Endothelial cell of umbilical vein (primary cell): ENCODE results near the gene ITPR1. TPM values are rescaled to one million over a fixed set of nuclear protein-coding genes. Genes with fewer than 3 reads are reported as not detected.

Source experiments
- BruUV-seq: library from RNA; stranded (reverse); fragments of 400-500 nt; replicated peaks from 2 replicates; lab custom pipeline; 2021; lab: Mats Ljungman, UMichigan
- CTCF ChIA-PET: fragments of 300-600, 350-600 bp; sonication (Branson Sonifier 250); formaldehyde crosslinking; loops from one replicate; lab custom pipeline; 2021; ENCODE audit warnings: antibody characterized with exemption, inconsistent platforms; lab: Charles Lee
- POLR2A ChIA-PET: fragments of 300-600, 350-600 bp; sonication (Branson Sonifier 250); formaldehyde crosslinking; loops from one replicate; lab custom pipeline; 2021; ENCODE audit warnings: antibody characterized with exemption, inconsistent platforms; lab: Charles Lee
- DNase-seq: peaks from one replicate; pipeline ENCODE4 v3.0.0-alpha.2; 2011; ENCODE audit warnings: low read depth, low spot score
- FAIRE-seq: peaks from 2 replicates; lab custom pipeline; 2011; peaks lifted over from hg19 to GRCh38; lab: Jason Lieb, UNC
- H2AFZ ChIP-seq: 2 replicates; pipeline ENCODE4 v1.6.0; 2012; ENCODE audit warnings: low read depth, low read length, control low read depth, inconsistent platforms
- H3K27ac ChIP-seq: 2 replicates; pipeline ENCODE4 v1.5.1; 2011; ENCODE audit warnings: low read depth, mild to moderate bottlenecking, control low read depth, low read length, moderate library complexity; ENCODE audit not compliant: insufficient read depth
- H3K27me3 ChIP-seq, 2 experiments: 2 replicates each; pipeline versions ENCODE4 v1.6.0 to v1.6.1; 2011; ENCODE audit warnings: low read length in 2 of 2, mixed read lengths in 1 of 2; ENCODE audit not compliant: control insufficient read depth in 2 of 2, insufficient read depth in 2 of 2
- H3K36me3 ChIP-seq, 2 experiments: 2 replicates in 1 of 2; 3 replicates in 1 of 2; pipeline ENCODE4 v1.5.1; 2011; ENCODE audit warnings: low read length in 2 of 2, mild to moderate bottlenecking in 1 of 2, moderate library complexity in 1 of 2; ENCODE audit not compliant: control insufficient read depth in 2 of 2, insufficient read depth in 2 of 2; ENCODE audit errors: extremely low read depth in 1 of 2
- H3K4me1 ChIP-seq: 3 replicates; pipeline ENCODE4 v1.5.1; 2011; ENCODE audit warnings: mild to moderate bottlenecking, low read length; ENCODE audit not compliant: control insufficient read depth, insufficient read depth; ENCODE audit errors: extremely low read depth
- H3K4me2 ChIP-seq: 2 replicates; pipeline ENCODE4 v1.6.1; 2011; ENCODE audit warnings: low read length, control low read depth, mixed read lengths; ENCODE audit not compliant: insufficient read depth
- H3K4me3 ChIP-seq, 3 experiments: fragments of 200-600 bp in 1 of 3; sonication (generic), shearing (Covaris generic) in 1 of 3; replicated peaks in 1 of 3; 2 replicates each; pipeline ENCODE4 v1.5.1; 2011 to 2016; ENCODE audit warnings: control low read depth in 3 of 3, low read length in 3 of 3, mild to moderate bottlenecking in 2 of 3, inconsistent platforms in 1 of 3, low read depth in 1 of 3, moderate library complexity in 1 of 3; ENCODE audit not compliant: insufficient read depth in 1 of 3
- H3K79me2 ChIP-seq: 2 replicates; pipeline ENCODE4 v1.6.0; 2012; ENCODE audit warnings: low read length, inconsistent platforms; ENCODE audit not compliant: control insufficient read depth, insufficient read depth
- H3K9ac ChIP-seq: replicated peaks from 2 replicates; pipeline ENCODE3; 2011; ENCODE audit warnings: low read length, control low read depth; ENCODE audit not compliant: insufficient read depth; ENCODE audit errors: extremely low read depth
- H3K9me1 ChIP-seq: replicated peaks from 3 replicates; pipeline ENCODE4 v1.6.0; 2011; ENCODE audit warnings: mild to moderate bottlenecking, low read length; ENCODE audit not compliant: control insufficient read depth, insufficient read depth; ENCODE audit errors: extremely low read depth
- H3K9me3 ChIP-seq: replicated peaks from 2 replicates; pipeline ENCODE4 v1.5.1; 2012; ENCODE audit warnings: low read length, inconsistent platforms; ENCODE audit not compliant: control insufficient read depth, insufficient read depth
- H4K20me1 ChIP-seq: replicated peaks from 2 replicates; pipeline ENCODE3; 2011; ENCODE audit warnings: mild to moderate bottlenecking, low read length; ENCODE audit not compliant: control insufficient read depth, insufficient read depth; ENCODE audit errors: extremely low read depth
- EZH2 ChIP-seq: IDR thresholded peaks from 2 replicates; pipeline ENCODE4 v1.6.1; 2012; ENCODE audit warnings: borderline replicate concordance, low read depth, mild to moderate bottlenecking, moderate library complexity, low read length, inconsistent platforms; ENCODE audit not compliant: severe bottlenecking
- FOS ChIP-seq: IDR thresholded peaks from 2 replicates; pipeline ENCODE4 v1.6.1; 2011; ENCODE audit warnings: mild to moderate bottlenecking, low read length, moderate library complexity, borderline replicate concordance; ENCODE audit not compliant: insufficient read depth
- GATA2 ChIP-seq: IDR thresholded peaks from 2 replicates; pipeline ENCODE4 v1.7.0; 2011; ENCODE audit warnings: low read depth, mild to moderate bottlenecking, moderate library complexity, mixed read lengths, low read length; ENCODE audit not compliant: insufficient read length, insufficient read depth
- MAX ChIP-seq: IDR thresholded peaks from 2 replicates; pipeline ENCODE4 v1.6.1; 2011; ENCODE audit not compliant: insufficient read depth, insufficient read length
- POLR2A ChIP-seq: IDR thresholded peaks from 2 replicates; pipeline ENCODE4 v1.6.1; 2012; ENCODE audit warnings: low read depth, mild to moderate bottlenecking, control low read depth, low read length
- POLR2AphosphoS5 ChIP-seq: IDR thresholded peaks from 2 replicates; pipeline ENCODE4 v1.6.1; 2012; ENCODE audit warnings: low read depth, mild to moderate bottlenecking, control low read depth, low read length, moderate library complexity; ENCODE audit not compliant: insufficient read depth
- dilution Hi-C: fragments of 300-500 bp; cut with MboI; formaldehyde crosslinking; loops from one replicate; pipeline ENCODE4 v1.15.0; 2019; ENCODE audit warnings: low sequenced_read_pairs; ENCODE audit not compliant: extremely low pct_ligation_motif_present
- intact Hi-C: fragments of 100-400 bp; cut with micrococcal nuclease; formaldehyde crosslinking; loops from one replicate; pipeline ENCODE4 v1.10.0; 2022
- polyA plus RNA-seq, 4 experiments: library from polyadenylated mRNA; depleted of rRNA in 3 of 4; stranded (reverse) in 3 of 4; unstranded in 1 of 4; fragments of >200 nt; gene quantifications; 2 replicates each; pipeline versions ENCODE4 v1.2.1 to v1.2.3, GENCODE V29; 2011 to 2012; ENCODE audit warnings: missing spikeins in 1 of 4
- total RNA-seq: library from RNA; stranded (reverse); gene quantifications from 2 replicates; pipeline ENCODE4 v1.2.3, GENCODE V29; 2021
- TF ChIP-seq, protein P1 (sequence below), 2 donors: IDR thresholded peaks; 1 replicate in 1 of 2; 2 replicates in 1 of 2; pipeline ENCODE4 v1.5.1; 2011; ENCODE audit warnings: low read length in 2 of 2, mild to moderate bottlenecking in 2 of 2, moderate library complexity in 2 of 2, control low read depth in 1 of 2, inconsistent platforms in 1 of 2, low read depth in 1 of 2; ENCODE audit not compliant: insufficient read depth in 1 of 2; ENCODE audit errors: extremely low read depth in 1 of 2

ITPR1 gene
- total and polyA plus RNA-seq, 2 donors (not counting 3 experiments of a cell fraction or from before 2014, with no cell fraction given) = 5.1 to 16.1 TPM

DNA sequence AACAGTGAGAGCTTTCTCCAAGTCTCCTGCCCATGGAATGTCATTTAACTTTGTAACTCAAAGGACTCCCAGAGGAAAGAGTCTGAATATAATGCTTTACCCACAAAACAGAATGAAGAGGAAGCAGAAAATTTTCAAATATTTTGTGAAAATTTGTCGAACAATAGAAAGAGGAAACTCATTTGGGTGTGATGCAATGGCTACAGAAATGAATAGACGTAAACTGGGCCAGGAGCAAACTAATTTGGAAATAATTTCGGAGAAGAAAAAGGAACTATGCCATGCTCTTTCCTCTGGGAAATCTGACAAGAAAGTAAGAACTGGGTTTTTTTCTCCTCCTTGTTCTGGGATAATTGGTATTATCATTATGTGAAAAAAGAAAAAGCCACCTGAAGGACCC, 14.9 kb upstream of the ITPR1 start:
- ChIA-PET CTCF (no interaction called here), POLR2A (no interaction called here)
- no peak overlapping the region for H3K4me2 ChIP-seq
- intact Hi-C loops (no loop called here), dilution Hi-C loops (no loop called here)
- FAIRE-seq (no peak), DNase-seq (peak; percentile 17)
- H4K20me1 ChIP-seq = no peaks in the 10 kb centered on the region
- no peaks in the 10 kb centered on the region for H3K36me3 ChIP-seq
- no peaks in the 10 kb centered on the region for H3K9me1 ChIP-seq
- TF ChIP-seq POLR2AphosphoS5 = no peak
- no peak for TF ChIP-seq FOS
- TF ChIP-seq EZH2 = no peak
- TF ChIP-seq, protein P1, sequence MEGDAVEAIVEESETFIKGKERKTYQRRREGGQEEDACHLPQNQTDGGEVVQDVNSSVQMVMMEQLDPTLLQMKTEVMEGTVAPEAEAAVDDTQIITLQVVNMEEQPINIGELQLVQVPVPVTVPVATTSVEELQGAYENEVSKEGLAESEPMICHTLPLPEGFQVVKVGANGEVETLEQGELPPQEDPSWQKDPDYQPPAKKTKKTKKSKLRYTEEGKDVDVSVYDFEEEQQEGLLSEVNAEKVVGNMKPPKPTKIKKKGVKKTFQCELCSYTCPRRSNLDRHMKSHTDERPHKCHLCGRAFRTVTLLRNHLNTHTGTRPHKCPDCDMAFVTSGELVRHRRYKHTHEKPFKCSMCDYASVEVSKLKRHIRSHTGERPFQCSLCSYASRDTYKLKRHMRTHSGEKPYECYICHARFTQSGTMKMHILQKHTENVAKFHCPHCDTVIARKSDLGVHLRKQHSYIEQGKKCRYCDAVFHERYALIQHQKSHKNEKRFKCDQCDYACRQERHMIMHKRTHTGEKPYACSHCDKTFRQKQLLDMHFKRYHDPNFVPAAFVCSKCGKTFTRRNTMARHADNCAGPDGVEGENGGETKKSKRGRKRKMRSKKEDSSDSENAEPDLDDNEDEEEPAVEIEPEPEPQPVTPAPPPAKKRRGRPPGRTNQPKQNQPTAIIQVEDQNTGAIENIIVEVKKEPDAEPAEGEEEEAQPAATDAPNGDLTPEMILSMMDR (IDR thresholded peaks at IDR 0.05; ENCODE audit: extremely low read depth in 1 of 2, insufficient read depth in 1 of 2, low read depth in 1 of 2, low read length in 2 of 2) = no peak
- TF ChIP-seq POLR2A = no peak
- TF ChIP-seq GATA2 = no peak
- TF ChIP-seq MAX = no peak
- H3K27me3 ChIP-seq = no peaks in the 10 kb centered on the region
- no peak overlapping the region for H3K27ac ChIP-seq
- H3K79me2 ChIP-seq = no peaks in the 10 kb centered on the region
- no TSS peak for BruUV-seq
- peaks cover 22% of the 10 kb centered on the region for H3K4me1 ChIP-seq
- no peak overlapping the region for H3K4me3 ChIP-seq
- no peak overlapping the region for H3K9ac ChIP-seq
- H3K9me3 ChIP-seq = no peaks in the 10 kb centered on the region
- no peak overlapping the region for H2AFZ ChIP-seq
